Endometrial microvascular endothelial cells (primary cell): ENCODE results near the gene KIF26A. TPM values are rescaled to one million over a fixed set of nuclear protein-coding genes. Genes with fewer than 3 reads are reported as not detected.

Experiments
- in situ Hi-C: cut with HindIII; loops from 2 replicates; pipeline ENCODE4 v1.10.0; 2017; ENCODE audit warnings: low sequenced_read_pairs, low pct_unique_long_range_greater_than_20kb; ENCODE audit errors: inconsistent ontology term
- total RNA-seq: library from RNA; depleted of rRNA; stranded (reverse); fragments of >200 nt; gene quantifications from one replicate; pipeline ENCODE4 v1.2.3, GENCODE V29; 2015; ENCODE audit errors: inconsistent ontology term

Gene KIF26A
- total RNA-seq, 1 donor from 2014 or later, result 6.2 TPM

DNA sequence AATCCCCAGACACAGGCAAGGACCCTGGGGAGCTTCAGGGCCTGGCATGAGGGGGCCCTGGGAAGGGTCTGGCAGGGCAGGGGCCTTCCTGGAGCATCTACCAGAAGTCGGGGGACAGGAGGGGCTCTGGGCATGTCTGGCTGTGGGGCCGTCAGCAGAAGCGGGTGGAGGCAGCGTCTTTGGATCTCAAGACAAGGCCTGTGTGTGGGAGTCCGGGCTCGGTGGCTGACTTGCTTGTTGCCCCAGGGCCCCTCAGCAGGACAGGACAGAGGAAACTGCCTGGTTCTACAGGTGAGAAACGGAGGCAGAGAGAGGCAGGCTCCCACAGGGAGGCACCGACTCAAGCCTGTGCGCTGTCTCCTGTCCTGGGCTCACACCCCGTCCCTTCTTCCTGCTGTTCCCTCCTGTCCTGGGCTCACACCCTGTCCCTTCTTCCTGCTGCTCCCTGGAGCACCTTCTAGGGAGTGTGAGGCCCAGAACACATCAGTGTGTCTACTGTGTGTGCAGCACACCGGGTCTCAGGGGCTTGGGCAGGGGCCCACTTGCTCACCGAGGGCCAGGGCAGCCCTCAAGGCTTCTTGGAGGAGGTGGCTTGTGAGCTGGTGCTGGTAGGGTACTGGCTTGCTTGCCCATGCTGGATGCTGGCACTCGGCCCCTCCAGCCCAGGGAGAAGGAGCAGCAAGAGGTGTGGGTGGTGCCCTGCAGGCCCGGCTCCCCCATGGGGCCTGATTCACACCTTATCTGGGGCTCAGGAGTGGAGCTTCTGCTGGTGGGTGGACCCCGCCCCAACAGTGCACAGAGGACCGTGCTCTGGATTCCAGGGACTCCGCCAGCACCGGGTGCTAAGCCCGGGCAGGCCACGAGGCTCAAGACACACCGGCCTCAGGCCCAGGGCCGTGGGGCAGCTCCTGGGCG is 38.0 kb upstream of the KIF26A start:
- in situ Hi-C loops, result no loop called here

DNA sequence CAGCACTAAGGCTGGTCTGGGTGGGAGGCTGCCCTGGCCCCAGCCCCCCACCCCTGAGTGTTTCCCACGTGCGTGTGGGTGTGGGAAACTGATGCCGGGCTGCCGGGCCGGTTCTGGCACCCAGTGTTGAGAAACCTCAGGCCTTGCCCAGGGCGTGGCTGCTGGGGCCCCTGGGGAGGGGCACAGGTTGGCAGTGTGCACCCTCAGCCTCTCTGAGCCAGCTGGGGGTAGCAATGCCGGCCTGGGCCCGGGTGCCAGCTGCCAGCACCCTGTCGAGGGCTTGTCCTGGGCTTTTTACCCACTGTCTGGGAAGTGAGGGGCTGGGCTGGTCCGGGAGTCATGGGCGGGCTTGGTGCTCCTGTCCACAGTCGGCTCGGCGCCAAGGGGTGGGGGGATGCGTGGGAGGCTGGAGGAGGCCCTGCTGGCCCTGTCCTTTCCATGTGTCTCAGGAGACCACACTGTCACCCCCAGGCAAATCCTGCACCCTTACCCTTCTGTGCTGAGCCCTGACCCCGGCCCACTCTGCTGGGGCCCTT is 37.2 kb upstream of the KIF26A start:
- in situ Hi-C loops, result no loop called here

DNA sequence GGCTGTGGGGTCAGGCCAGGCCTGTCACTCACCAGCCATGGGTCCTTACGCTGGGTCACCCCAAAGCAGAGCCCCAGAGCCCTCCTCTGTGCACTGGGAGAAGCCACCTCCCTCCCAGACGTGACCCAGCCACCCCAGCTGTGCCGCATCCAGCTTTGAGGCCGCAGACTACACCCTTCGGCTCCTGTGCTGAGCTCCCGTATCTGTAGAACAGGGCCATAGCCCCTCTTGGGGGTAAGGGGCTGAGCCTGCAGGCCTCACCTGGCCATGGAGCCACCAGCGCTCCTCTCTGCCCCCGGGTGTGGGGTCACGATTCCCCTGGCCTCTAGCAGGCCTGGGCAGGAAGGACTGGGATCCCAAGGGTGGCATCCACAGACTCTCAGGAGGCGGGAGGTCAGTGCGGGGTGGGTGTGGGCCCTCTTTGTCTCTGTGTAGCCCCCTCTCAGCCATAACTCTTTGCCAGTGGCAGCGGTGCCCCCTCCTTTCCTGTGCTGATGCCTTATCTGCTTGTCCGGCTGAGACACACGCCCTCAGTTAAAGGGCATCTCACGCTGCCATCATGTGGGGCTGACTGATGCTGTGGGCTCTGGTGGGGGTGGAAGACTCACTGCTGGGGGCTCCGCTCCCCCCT is 36.6 kb upstream of the KIF26A start:
- in situ Hi-C loops, result no loop called here

DNA sequence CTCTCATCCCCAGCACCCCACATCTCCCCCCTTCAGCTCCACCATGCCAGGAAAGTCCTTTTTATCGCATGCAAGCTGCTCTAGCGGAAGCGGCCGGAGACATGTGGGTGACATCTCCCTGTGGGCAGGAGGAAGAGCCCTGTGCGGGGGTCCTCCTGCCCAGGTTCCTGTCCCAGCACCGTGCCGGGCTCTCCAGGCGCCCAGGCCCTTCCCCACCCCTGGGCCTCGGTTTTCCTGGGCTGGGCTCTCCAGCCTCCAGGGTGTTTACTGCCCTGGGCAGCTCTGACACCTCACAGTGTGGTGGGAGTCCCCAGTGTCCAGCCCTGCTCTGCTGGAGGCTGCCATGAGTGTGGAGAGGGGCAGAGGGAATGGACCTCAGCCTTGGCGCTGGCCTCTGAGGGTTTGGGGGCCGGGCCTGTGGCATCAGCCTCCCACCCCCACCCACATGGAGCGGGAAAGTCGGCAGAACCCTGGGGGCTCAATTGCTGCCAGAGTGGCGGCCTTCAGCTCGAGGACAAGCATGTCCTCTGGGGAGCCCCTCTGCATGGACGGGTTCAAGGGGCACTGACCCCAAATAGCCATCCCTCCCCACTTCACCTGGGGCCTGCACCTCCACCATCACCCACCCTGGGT is 36.0 kb upstream of the KIF26A start:
- in situ Hi-C loops, result no loop called here

DNA sequence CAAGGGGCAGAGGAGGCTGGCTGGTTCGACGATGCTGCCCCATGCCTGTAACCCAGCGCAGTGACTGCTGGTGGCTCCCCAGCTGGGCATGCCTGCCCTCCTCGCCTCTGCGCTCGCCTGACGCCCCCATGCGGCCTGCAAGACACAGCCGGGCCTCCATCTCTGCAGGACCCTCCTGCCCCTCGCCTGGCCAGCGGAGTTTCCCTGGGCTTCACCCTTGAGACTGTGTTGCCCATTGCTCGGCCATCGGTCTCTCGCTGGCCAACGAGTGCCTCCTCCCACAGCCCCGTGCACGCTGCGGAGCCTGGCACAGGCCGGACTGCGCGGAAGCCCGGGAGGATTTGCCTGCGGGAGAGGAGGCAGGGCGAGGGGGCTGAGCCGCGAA is 35.3 kb upstream of the KIF26A start:
- in situ Hi-C loops, result no loop called here

DNA sequence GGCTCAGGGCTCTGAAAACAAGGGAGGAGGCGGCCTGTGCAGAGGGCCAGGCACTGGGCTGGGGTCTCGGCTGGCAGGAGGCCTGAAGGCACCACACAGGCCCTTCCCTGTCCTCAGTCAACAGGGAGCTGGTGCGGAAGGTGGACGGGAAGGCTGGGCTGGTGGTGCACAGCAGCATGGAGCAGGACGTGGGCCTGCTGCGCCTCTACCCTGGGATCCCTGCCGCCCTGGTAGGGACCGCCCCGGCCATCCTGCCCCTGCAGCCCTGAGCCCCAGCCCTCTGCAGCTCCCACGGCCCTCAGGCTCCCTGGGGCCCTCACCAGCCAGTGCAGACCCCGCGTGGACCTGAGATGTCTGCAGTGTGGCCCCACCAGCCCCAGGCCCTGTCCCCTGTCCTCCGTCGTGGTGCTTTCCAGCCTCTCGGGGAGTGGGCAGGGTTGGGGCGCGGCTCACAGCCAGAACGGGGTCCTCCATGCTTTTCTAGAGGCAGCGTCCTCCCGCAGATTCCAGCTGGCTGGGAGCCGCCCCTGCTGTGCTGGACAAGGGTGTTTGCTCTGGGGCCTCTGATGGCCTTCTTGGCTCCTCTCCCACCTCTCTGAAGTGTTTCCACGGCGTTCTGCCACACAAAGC is 34.8 kb upstream of the KIF26A start:
- in situ Hi-C loops, result no loop called here

DNA sequence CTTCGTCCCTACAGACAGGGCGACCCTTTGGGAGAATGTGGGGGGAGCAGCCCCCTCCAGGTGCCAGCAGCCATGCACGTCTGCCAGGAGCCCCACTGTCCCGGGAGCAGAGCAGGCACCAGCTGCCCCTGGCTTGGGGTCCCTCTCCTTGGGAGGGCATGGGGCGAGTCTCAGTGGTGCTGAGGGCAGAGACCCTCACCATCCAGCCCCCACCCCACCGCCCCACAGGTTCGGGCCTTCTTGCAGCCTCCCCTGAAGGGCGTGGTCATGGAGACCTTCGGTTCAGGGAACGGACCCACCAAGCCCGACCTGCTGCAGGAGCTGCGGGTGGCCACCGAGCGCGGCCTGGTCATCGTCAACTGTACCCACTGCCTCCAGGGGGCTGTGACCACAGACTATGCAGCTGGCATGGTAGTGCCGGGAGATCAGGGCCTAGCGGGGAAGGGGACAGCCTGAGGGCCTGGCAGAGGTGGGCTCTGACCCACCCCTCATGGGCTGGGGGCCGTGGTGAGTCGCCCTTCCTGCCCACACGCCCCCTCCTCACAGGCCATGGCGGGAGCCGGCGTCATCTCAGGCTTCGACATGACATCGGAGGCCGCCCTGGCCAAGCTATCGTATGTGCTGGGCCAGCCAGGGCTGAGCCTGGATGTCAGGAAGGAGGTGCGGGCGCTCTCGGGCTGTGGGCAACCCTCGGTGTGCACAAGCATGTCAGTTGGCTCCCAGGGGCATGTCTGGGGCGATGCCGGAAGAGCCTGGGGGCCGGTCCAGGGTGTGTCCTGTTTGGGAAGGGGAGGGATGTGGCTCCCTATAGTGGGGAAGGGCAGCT is 34.1 kb upstream of the KIF26A start:
- in situ Hi-C loops, result no loop called here

DNA sequence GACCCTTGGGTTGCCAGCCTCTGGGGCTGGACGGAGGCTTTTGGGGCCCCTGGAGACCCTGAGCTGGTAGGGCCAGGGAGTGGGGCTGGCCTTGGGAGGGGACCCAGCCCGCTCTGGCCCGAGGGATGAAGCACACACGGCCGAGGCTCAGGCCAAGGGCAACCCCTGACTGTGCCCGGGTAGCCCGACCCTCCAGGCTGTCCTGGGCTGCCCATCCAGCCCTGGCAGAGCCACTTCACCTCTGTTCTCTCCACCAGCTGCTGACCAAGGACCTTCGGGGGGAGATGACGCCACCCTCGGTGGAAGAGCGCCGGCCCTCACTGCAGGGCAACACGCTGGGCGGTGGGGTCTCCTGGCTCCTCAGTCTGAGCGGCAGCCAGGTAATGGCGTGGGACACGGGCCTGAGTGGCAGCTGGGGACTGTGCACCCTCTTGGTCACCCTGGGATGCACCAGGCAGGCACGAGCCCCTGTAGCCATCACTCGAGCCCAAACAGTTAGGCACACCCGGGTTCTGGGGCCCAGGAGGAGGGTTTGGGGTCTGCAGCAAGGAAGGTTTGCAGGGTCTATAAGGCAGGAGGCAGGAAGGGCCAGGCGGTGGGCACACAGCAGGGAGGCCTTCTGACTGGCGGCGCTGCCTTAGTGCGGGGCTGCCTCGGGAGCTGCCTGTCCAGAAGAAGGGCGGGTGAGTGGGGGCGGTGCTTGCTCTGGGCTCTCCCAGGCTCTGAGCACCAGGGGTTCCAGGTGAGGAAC is 33.1 kb upstream of the KIF26A start:
- in situ Hi-C loops, result no loop called here

DNA sequence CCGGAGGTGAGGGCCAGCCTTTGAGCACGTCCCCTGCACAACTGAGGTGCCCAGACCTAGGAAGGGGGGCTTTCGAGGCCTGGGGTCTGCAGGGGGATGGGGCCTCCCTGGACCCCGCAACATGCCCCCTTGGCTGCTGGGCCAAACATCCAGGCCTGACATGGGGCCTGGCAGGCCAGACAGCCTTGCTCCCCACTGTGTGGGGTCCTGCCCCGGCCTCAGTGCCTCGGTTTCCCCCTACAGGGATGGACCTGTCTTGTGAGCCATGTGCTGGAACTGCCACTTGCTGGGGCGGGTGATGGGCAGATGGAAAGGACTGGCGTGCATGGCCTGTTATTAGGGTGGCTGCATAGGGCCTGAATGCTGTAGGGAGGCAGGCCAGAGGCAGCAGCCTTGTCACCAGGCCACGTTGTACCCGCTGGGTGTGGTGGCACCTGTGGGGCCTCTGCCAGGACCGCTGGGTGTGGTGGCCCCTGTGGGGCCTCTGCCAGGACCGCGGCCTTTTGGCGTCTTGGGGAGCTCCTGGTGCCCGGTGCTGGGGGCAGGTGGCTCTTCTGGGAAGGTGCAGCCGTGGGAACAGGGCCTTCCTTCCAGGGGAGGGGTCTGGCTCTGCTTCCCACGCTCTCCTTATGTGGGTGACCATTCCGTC is 32.4 kb upstream of the KIF26A start:
- in situ Hi-C loops, result no loop called here

DNA sequence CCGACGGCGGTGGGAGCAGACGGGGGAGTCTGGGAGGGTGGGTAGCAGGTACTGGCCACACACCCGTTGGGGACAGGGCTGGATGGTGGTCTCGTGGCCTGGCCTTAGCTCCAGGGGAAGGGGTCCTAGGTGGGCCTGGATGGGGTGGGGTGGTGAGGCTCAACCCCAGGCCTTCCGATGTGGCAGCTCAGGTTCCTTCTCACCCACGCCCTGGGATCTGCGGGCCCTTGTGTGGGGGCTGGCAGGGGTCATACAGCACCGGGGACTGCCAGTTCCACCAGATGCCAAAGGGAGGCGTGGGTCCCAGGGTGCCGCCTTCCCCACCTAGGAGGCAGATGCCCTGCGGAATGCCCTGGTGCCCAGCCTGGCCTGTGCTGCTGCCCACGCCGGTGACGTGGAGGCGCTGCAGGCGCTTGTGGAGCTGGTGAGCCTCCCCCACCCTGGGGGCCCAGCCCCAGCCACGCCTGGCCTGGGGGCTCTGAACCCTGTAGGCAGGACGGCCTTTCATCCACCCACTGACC is 31.9 kb upstream of the KIF26A start:
- in situ Hi-C loops, result no loop called here

DNA sequence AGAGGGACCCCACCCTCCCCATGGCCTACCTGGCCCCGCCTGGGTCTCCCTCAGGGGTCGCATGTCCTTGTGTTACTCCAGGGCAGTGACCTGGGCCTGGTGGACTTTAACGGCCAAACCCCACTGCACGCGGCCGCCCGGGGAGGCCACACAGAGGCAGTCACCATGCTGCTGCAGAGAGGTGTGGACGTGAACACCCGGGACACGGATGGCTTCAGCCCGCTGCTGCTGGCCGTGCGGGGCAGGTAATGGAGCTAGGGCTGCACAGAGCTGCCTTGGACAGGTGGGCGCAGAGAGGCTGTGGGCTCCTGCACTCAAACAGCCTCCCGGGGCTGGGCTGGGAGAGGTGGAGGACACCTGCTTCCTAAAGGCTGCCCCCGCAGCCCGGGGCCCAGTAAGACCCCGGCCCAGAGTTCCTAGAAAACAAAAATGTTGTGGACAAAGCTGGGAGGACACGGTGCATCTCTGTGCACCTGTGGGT is 31.2 kb upstream of the KIF26A start:
- in situ Hi-C loops, result no loop called here

DNA sequence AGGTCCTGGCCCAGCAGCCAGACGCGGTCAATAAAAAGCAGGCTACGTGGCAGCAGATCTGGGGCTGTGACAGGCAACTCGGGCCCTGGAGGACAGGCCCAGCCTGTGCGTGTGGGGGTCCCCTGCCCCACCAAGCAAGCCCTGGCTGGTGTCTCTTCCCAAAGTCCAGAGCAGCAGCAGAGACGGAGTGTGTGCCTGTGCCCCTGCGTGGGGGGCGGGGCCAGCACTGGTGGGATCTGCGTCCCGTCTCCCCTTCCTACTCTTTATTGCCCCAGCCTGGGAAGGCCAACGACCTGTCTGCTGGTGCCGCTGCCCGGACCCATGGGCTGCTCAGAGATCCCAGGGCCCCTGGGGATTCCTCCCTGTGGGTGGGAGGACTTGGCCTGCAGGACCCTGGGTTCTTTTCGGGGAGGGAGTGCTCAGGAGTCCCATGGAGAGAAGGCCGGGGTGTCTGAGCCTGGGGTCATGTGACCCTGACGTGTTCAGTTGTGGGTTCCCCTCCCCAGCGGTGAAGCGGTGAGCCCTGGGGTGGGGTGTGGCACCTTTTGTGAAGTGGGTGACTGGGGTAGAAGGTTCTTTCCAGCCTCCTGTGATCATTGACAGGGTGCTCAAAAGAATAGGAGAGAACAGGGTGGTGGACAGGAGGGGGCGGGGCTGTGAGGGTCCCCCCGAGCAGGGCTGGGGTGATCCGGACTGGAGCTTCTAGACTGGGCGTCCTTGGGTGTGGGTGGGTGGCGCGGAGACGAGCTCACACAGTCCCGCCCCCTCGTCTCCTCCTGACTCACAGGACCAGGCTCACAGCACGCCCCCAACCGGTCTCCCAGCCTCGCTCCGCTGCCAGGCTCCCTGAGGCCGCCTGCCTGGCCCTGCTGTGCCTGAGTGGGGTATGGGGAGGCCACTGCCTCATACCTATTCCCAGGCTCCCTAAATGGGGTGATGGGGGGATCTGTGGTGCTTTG is 30.5 kb upstream of the KIF26A start:
- in situ Hi-C loops, result no loop called here

DNA sequence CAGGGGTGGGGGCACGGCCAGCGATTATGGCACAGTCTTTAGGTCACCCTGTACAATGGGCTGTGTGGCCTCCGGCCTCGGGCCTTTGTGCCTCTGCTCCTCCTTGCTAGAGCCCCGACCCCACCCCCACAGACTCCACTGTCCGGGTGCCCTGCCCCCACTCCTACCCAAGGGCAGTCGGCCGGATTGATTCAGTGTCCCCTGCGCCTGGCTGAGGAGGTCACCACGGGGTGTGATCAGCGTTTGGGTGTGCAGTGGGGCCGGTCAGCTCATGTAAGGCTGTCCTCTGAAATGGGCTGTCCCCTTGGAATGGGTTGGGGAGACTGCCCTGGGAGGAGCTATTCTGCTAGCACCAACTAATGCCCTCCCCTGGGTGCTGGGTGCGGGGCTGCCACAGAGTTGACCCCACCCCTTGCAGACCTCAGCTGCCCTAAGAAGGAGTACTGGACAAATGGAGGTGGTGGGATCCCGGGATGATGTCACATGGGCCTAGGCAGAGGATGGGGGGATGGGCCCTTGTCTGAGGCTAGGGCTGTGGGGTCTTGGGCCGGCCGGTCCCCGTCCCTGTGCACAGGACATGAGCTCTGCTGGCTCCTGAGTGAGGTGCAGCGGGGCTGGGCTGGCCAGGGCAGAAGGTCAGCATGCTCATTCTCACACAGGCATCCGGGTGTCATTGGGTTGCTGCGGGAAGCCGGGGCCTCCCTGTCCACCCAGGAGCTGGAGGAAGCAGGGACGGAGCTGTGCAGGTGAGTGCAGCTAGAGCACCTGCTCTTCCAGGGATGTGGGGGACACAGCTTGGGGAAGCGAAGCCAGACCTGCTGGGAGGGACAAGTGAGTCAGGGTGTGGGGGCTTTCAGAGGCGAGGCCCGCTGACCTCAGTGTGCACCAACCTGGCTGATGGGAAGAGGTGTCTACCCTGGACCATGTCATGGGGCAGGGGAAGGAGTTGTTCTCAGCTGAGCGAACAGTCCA is 29.5 kb upstream of the KIF26A start:
- in situ Hi-C loops, result no loop called here

DNA sequence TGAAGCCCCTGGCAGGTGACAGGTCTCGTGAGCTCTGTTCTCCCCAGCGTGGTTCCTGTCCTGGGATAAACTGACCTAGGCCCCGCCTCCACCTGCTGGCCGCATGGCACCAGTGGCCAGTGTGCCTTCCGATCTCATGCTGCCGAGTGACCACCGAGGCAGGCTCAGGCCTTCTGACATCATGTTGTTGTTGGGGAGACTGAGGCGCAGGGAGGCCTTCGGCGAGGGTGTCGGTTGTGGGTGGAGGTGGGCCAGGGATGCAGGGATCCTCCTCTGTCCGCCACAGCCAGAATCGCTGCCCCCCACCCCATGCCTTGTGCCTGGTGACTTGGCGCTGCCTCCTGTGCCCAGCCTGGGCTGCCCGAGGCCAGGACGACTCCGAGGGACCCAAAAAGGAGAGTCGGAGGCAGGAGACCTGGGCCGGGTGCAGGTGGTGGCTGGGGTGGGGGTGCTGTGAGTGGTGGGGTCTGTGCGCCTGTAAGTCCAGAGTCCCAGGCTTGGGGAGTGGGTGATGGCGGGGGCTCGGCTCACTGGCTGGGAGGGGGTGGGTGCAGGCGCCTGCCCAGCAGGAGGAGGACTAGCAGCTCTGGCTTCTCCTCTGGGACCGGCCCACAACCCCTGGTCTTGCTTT is 28.5 kb upstream of the KIF26A start:
- in situ Hi-C loops, result no loop called here
